Loucy (cell line): Measurements from ENCODE around the gene CDRT4.

ENCODE experiments used
- H2AFZ ChIP-seq: fragments of 200-600 bp; sonication (generic); 2 replicates; pipeline ENCODE4 v1.6.0; 2016; ENCODE audit warnings: antibody characterized with exemption, mild to moderate bottlenecking, low read length, moderate library complexity
- H3F3A ChIP-seq: fragments of 200-600 bp; 2 replicates; pipeline ENCODE4 v1.6.0; 2016; ENCODE audit warnings: antibody characterized with exemption, low read depth, mild to moderate bottlenecking
- H3K27me3 ChIP-seq: fragments of 200-600 bp; sonication (generic); 2 replicates; pipeline ENCODE4 v1.6.1; 2014; ENCODE audit warnings: low read length, mild to moderate bottlenecking; ENCODE audit not compliant: insufficient read depth, poor library complexity, severe bottlenecking
- H3K36me3 ChIP-seq: fragments of 200-600 bp; sonication (generic); 2 replicates; pipeline ENCODE4 v1.6.1; 2016; ENCODE audit warnings: low read length; ENCODE audit not compliant: insufficient read depth
- H3K4me1 ChIP-seq: fragments of 200-600 bp; sonication (generic); 2 replicates; pipeline ENCODE4 v1.5.1; 2014; ENCODE audit warnings: low read length, mild to moderate bottlenecking; ENCODE audit not compliant: insufficient read depth, poor library complexity, severe bottlenecking
- H3K4me2 ChIP-seq: fragments of 200-600 bp; sonication (generic); 2 replicates; pipeline ENCODE4 v1.6.0; 2014; ENCODE audit warnings: antibody characterized with exemption, low read length, low read depth, mild to moderate bottlenecking; ENCODE audit not compliant: poor library complexity, severe bottlenecking
- H3K4me3 ChIP-seq: fragments of 200-600 bp; sonication (generic); 2 replicates; pipeline ENCODE4 v1.5.1; 2014; ENCODE audit warnings: low read length, mild to moderate bottlenecking, mixed read lengths; ENCODE audit not compliant: poor library complexity, severe bottlenecking
- H3K79me2 ChIP-seq: fragments of 200-600 bp; sonication (generic); 2 replicates; pipeline ENCODE4 v1.6.1; 2014; ENCODE audit warnings: low read length; ENCODE audit not compliant: insufficient read depth
- H3K9ac ChIP-seq: fragments of 200-600 bp; sonication (generic); 2 replicates; pipeline ENCODE4 v1.6.0; 2014; ENCODE audit warnings: mild to moderate bottlenecking, low read depth, low read length, moderate library complexity; ENCODE audit not compliant: poor library complexity, severe bottlenecking
- H3K9me2 ChIP-seq: fragments of 200-600 bp; sonication (generic); replicated peaks from 2 replicates; pipeline ENCODE4 v1.6.1; 2016; ENCODE audit warnings: low read depth, low read length, mixed read lengths
- H3K9me3 ChIP-seq: fragments of 200-600 bp; sonication (generic); 2 replicates; pipeline ENCODE4 v1.6.1; 2014; ENCODE audit warnings: mild to moderate bottlenecking, antibody characterized with exemption, low read length, low read depth; ENCODE audit not compliant: insufficient read depth
- H4K20me1 ChIP-seq: fragments of 200-600 bp; sonication (generic); 2 replicates; pipeline ENCODE4 v1.6.0; 2014; ENCODE audit warnings: antibody characterized with exemption, low read length, mild to moderate bottlenecking; ENCODE audit not compliant: insufficient read depth, poor library complexity, severe bottlenecking
- EZH2phosphoT487 ChIP-seq: fragments of 200-600 bp; IDR thresholded peaks from 2 replicates; pipeline ENCODE4 v1.6.1; 2018; ENCODE audit warnings: antibody characterized with exemption, mild to moderate bottlenecking, moderate library complexity, borderline replicate concordance
- TF ChIP-seq, protein P1 (sequence below): fragments of 200-600 bp; sonication (generic); conservative IDR thresholded peaks from 2 replicates; pipeline ENCODE4 v1.5.1; 2014; ENCODE audit warnings: mild to moderate bottlenecking, antibody characterized with exemption, low read length

Gene CDRT4

DNA sequence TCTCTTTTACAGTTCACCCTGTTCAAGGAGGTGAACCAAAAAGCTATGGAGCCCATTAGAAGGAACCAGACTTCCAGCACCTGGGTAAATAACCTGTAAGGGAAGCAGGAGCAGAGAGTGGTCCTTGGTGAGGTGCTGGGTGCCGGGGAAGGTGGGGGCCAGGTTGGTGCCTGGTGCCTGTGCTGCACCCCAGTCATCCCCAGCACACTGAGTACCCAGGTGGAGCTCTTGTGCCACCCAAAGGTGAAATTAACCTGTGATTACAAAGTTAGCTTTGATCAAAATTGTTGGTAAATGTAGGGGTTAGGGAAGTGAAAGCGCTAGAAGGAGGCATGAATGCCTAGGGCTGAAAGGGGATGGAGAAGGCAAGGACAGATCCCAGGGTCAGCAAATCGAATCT is 58.6 kb downstream of the CDRT4 start:
- Histone ChIP-seq H3K4me3 (no peak overlapping the region), H3K4me2 (no peak overlapping the region), H3K9ac (no peak overlapping the region), H3K79me2 (no peaks in the 10 kb centered on the region), H3K36me3 (no peaks in the 10 kb centered on the region), H3K27me3 (no peaks in the 10 kb centered on the region), H3K9me2 (no peaks in the 10 kb centered on the region), H3F3A (no peaks in the 10 kb centered on the region), H3K9me3 (no peaks in the 10 kb centered on the region; the same call in 1 of the 2 replicates), H4K20me1 (no peaks in the 10 kb centered on the region), H3K4me1 (no peaks in the 10 kb centered on the region), H2AFZ (no peak overlapping the region)
- TF ChIP-seq, protein P1, sequence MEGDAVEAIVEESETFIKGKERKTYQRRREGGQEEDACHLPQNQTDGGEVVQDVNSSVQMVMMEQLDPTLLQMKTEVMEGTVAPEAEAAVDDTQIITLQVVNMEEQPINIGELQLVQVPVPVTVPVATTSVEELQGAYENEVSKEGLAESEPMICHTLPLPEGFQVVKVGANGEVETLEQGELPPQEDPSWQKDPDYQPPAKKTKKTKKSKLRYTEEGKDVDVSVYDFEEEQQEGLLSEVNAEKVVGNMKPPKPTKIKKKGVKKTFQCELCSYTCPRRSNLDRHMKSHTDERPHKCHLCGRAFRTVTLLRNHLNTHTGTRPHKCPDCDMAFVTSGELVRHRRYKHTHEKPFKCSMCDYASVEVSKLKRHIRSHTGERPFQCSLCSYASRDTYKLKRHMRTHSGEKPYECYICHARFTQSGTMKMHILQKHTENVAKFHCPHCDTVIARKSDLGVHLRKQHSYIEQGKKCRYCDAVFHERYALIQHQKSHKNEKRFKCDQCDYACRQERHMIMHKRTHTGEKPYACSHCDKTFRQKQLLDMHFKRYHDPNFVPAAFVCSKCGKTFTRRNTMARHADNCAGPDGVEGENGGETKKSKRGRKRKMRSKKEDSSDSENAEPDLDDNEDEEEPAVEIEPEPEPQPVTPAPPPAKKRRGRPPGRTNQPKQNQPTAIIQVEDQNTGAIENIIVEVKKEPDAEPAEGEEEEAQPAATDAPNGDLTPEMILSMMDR, result no peak
- TF ChIP-seq EZH2phosphoT487, result no peak

DNA sequence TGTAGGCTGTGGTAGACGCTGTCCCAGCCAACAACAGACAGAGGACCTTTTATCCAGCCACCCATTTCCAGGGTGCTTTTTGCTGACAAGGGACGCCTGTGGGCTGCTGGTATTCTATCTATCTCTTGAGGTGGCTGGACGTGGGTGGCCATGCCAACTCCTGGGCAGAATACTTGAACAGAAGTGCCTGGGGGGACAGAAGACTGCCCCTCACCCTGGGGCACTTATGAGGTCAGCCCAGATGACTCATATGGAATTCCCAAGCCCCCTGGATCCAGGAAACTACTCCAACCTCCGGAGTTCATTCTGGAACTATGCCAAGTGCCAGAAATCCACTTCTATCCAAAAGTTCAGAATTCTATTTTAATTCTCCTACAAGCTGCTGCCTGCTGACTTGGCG is 61.3 kb downstream of the CDRT4 start:
- H3K9me2 ChIP-seq, result no peaks in the 10 kb centered on the region
- H3K9ac ChIP-seq, result no peak overlapping the region
- no peaks in the 10 kb centered on the region for H3K79me2 ChIP-seq
- TF ChIP-seq, protein P1, result no peak
- TF ChIP-seq EZH2phosphoT487, result no peak
- H4K20me1 ChIP-seq, result no peaks in the 10 kb centered on the region
- H3K27me3 ChIP-seq, result no peaks in the 10 kb centered on the region
- H3K36me3 ChIP-seq, result no peaks in the 10 kb centered on the region
- no peaks in the 10 kb centered on the region; the same call in 1 of the 2 replicates for H3K9me3 ChIP-seq
- H2AFZ ChIP-seq, result no peak overlapping the region
- H3K4me3 ChIP-seq, result no peak overlapping the region
- H3F3A ChIP-seq, result no peaks in the 10 kb centered on the region
- H3K4me2 ChIP-seq, result no peak overlapping the region
- no peaks in the 10 kb centered on the region for H3K4me1 ChIP-seq

DNA sequence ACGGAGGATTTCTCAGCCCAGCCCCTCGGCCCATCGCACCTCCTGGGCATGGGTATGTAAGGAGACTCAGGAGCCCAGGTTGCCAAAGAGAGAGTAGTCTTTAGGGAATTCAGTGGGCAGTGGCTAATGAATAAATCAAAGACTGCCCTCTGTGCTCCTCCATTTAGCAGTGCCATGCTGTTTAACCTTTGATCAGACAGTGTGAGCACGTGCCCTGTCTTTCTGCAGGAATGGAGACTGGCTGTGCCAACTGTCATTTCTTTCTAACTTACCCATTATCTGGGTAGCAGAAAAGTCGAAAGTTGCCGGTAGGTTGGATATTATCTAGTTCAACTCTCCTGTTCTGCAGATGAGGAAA is 62.4 kb downstream of the CDRT4 start:
- TF ChIP-seq, protein P1, result no peak
- TF ChIP-seq EZH2phosphoT487, result no peak
- Histone ChIP-seq H3K4me3 (no peak overlapping the region), H3K4me1 (no peaks in the 10 kb centered on the region)

More for the DNA sequence above, 62.4 kb downstream of the CDRT4 start:
- no peaks in the 10 kb centered on the region for H4K20me1 ChIP-seq
- H3K9me2 ChIP-seq, result no peaks in the 10 kb centered on the region
- no peaks in the 10 kb centered on the region; the same call in 1 of the 2 replicates for H3K9me3 ChIP-seq
- no peak overlapping the region for H2AFZ ChIP-seq
- no peaks in the 10 kb centered on the region for H3F3A ChIP-seq
- no peak overlapping the region for H3K9ac ChIP-seq
- H3K27me3 ChIP-seq, result no peaks in the 10 kb centered on the region
- H3K36me3 ChIP-seq, result no peaks in the 10 kb centered on the region
- H3K4me2 ChIP-seq, result no peak overlapping the region
- no peaks in the 10 kb centered on the region for H3K79me2 ChIP-seq
